ENCODE results near the gene CXorf66.
"Not testable (repeated sequence)": the region's sequence is repeated elsewhere in the genome, so short reads cannot be mapped to it uniquely, and the experiment has no call there.

The CXorf66 gene

GRCh38 chrX:139924069-139924695 is 41.1 kb downstream of the CXorf66 start:
- no peak for FAIRE-seq

- not testable (repeated sequence) for FAIRE-seq
Measured at GRCh38 chrX:139921142-139921541, 44.2 kb downstream of the CXorf66 start.

GRCh38 chrX:139920316-139920715 is 45.0 kb downstream of the CXorf66 start:
- no peak for FAIRE-seq

GRCh38 chrX:139914421-139914820 is 50.9 kb downstream of the CXorf66 start:
- FAIRE-seq = no peak

GRCh38 chrX:139909712-139910111 is 55.6 kb downstream of the CXorf66 start:
- no peak for FAIRE-seq

- FAIRE-seq = no peak
Measured at GRCh38 chrX:139907078-139907477, 58.2 kb downstream of the CXorf66 start.

- FAIRE-seq = no peak
Measured at GRCh38 chrX:139905743-139906142, 59.6 kb downstream of the CXorf66 start.

All from TTC549 (cell line).